GM12892 (cell line): ENCODE results near the gene SCGB3A1.

Experiments
- POLR2A ChIP-seq: IDR thresholded peaks from 2 replicates; pipeline ENCODE4 v1.6.1; 2011; ENCODE audit warnings: low read depth, low read length, control low read depth
- POLR2AphosphoS5 ChIP-seq: IDR thresholded peaks from 2 replicates; pipeline ENCODE4 v1.6.1; 2011; ENCODE audit warnings: low read depth, low read length, control low read depth
- TAF1 ChIP-seq: IDR thresholded peaks from 2 replicates; pipeline ENCODE4 v1.6.1; 2011; ENCODE audit warnings: low read depth, mild to moderate bottlenecking, control low read depth, low read length, borderline replicate concordance

DNA sequence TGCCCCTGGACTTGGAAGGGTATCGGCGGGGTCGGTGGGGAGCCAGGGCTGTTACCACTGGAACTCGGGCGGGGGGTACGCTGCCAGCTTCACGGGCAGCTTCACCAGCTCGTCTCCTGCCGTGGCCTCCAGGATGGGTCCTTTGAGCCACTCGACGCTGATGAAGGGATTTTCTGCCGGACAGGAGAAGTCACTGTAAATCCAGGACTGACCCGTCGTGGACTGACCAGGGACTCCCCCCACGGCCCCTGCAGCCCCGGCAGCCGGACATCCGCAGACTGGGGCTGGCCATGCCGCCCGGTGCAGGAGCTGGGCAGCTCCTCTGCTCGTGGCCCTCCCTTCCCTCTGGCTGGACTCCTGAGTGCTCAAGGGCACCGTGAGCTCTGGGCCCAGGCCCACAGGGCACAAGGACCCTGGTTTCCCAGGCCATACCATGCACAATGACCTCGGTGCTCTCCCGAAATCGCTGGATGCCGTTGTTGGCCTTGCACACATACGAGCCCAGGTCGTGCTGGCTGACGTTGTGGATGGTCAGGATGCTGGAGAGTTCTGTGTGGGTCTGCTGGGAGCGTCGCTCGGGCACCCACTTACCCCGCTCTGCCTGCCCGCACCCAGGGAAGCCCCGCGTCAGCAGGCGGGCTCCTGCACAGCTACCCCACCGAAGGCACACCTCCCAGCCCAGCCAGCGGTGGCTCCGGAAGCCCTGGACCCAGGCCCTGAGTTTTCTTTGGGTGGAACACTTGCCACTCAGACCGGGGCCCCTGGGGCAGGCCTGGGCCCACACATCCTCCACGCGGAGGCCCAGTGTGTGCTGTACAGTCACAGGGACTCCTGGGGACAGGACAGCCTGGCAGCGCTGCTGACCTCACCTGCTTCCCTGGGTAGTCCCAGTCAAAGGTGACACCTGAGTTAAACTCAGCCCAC is 37.8 kb upstream of the SCGB3A1 start:
- no peak for TF ChIP-seq POLR2AphosphoS5
- TF ChIP-seq TAF1: no peak
- no peak for TF ChIP-seq POLR2A
